NCI-H345 (cell line): ENCODE results near the gene TPD52L1.
A peak's percentile ranks its signal among the peaks of the same experiment; 100 is the strongest.
"Not testable (repeated sequence)": the region's sequence is repeated elsewhere in the genome, so short reads cannot be mapped to it uniquely, and the experiment has no call there.

Experiments used
- DNase-seq: peaks from one replicate; lab custom pipeline; 2025; lab: John Stamatoyannopoulos, UW

TPD52L1 gene

DNA sequence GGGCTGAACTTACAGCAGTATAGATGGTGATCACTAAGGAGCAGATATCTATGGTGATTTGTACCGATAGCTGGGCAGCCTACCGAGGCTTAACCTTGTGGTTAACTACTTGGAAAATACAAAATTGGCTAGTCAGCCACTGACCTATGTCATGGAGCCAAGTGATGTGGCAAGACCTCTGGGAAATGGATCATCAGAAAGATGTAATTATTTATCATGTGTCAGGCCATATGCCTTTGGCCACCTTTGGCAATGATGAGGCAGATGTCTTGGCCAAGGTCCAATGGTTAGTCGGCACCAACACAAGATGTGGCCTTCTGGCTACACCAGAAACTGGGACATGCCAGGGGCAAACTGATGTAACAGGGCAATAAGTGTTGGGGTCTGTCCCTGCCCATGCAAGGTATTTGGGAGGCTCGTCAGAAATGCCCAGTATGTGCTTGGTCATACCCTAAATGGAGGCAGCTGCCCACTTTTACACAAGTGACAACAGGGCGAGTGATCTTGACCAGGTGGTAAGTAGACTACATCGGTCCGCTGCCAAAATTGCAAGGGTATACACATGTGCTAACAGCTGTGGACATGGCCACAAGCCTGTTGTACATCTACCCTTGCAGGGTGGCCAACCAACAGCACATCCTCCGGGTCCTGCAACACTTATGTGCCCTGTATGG lies 118.0 kb downstream of the TPD52L1 start:
- no peak for DNase-seq

DNA sequence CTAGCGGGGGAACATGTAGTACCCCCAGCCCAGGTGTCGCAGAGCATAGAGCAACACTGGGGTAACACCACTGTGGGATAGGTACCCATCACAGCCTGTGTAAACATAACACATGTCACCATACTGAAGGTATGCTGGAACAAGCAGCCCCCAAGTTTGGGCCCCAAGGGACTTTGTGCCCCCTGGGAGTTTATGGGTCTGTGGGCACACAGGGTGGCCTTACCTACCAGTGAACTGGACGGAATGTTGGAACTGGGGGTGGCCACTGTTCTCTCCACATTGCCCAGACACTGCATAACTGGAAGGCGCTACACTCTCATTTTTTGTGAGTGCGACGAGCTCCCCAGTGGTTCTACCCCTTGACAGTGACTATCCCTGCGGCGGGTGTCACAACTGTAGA lies 119.7 kb downstream of the TPD52L1 start:
- no peak for DNase-seq

DNA sequence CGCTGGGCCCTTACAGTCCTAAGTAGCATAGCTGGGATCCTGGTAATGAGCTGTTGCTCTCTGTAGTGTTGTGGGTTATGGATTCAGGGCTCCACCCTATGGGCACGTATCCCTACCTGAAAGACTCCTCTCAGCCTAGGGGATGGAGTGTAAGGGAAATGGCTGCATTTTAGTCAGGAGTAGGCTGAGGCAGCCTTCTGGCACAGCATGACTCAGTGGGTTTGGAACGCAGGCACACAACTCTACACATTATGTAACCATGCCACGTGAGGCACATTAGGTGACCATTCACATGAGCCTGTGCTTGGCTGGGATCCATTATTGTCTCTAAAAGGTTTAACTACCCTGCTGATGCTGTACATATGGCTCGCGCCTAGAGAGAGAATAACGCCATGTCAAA lies 120.4 kb downstream of the TPD52L1 start:
- peak; percentile 62 for DNase-seq

DNA sequence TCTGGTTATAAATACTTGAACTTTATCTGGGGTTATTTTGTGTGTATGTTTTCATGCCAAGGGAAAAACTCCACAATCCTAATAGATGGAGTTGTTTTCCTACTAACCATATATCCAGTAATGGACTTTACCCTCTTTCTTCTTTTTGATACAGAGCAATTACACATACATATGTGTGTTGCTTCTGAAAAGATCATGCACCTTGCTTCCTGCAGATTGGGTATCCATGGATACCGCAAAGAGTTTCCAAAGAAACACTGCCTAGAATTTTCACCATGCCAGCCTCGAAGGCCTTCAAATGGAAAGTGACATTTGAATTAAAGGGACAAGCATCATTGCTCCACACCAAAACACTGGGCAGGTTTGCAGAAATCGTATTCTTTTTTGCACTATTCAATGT lies 121.4 kb downstream of the TPD52L1 start:
- no peak for DNase-seq

DNA sequence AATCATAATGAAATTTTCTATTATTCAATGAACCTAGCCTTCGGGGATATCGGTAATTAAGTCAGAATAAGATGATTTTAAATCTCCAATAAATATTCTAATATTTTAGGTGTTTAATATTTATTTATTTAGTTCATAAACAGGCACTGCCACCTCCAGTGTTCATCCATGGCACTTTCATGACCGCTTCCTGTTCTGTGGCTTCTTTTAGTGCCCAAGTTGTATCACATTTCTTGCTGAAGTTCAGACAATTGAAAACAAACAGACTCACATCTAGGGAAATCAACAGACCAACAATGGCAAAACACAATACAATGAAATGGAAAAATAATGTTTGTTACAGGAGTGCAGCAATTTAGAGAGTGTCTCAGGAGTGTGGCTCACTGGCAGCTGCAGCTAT lies 122.2 kb downstream of the TPD52L1 start:
- no peak for DNase-seq

DNA sequence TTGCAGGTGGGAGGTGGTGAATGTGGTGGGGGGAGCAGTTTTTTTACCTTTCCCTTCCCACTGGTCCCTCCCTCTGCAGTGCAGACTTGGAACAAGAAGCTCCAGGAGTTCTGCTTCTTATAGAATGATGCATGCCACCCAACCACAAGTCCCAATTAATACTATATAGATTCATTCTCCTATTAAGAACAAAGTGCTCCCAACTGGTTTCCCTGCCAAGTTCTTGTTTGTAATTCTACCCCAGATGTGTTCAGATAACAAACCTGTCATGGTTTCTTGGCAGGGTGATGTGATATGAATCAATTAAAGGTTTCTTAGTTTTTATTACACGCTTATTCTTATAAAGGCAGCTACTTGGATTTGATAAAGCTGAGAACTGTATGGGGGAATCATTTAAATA lies 124.3 kb downstream of the TPD52L1 start:
- no peak for DNase-seq

DNA sequence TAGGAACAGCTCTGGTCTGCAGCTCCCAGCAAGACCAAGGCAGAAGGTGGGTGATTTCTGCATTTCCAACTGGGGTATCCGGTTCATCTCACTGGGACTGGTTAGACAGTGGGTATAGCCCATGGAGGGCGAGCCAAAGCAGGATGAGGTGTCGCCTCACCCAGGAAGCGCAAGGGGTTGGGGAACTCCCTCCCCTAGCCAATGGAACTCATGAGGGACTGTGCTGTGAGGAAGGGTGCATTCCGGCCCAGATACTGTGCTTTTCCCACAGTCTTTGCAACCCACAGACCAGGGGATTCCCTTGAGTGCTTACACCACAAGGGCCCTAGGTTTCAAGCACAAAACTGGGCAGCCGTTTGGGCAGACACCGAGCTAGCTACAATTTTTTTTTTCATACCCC lies 126.4 kb downstream of the TPD52L1 start:
- no peak for DNase-seq

DNA sequence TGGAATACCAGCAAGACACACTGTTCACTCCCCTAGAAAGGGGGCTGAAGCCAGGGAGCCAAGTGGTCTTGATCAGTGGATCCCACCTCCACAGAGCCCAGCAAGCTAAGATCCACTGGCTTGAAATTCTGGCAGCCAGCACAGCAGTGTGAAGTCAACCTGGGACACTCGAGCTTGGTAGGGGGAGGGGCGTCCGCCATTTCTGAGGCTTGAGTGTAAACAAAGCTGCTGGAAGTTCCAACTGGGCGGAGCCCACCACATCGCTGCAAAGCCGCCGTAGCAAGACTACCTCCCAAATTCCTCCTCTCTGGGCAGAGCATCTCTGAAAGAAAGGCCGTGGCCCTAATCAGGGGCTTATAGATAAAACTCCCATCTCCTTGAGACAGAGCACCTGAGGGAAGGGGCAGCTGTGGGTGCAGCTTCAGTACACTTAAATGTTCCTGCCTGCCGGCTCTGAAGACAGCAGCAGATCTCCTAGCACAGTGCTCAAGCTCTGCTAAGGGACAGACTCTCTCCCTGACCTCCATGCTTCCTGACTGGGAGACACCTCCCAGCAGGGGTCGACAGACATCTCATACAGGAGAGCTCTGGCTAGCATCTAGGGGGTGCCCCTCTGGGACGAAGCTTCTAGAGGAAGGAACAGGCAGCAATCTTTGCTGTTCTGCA lies 126.9 kb downstream of the TPD52L1 start:
- DNase-seq: not testable (repeated sequence)

DNA sequence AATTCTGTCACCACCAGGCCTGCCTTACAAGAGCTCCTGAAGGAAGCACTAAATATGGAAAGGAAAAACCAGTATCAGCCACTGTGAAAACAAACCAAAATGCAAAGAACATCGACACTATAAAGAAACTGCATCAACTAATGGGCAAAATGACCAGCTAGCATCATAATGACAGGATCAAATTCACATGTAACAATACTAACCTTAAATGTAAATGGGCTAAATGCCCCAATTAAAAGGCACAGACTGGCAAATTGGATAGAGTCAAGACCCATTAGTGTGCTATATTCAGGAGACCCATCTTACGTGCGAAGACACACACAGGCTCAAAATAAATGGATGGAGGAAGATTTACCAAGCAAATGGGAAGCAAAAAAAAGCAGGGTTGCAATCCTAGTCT lies 128.9 kb downstream of the TPD52L1 start:
- not testable (repeated sequence) for DNase-seq

DNA sequence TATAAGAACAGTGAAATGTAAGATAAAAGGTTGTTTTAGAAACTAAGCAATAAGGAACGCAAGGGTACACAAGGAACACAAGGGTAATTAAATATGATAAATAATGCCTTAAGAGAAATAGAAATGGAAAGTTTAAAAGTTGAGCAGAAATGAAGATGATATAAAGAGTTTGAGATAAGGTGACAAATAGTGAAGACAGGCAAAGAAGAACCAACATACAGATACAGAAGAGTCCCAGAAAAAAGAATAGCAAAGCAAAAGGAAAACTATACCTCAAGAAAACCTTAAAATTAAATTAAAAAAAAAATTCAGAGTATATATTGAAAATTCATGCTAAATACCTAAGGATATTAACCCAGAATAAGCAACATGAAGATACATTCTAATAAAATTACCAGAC lies 131.8 kb downstream of the TPD52L1 start:
- DNase-seq: no peak

DNA sequence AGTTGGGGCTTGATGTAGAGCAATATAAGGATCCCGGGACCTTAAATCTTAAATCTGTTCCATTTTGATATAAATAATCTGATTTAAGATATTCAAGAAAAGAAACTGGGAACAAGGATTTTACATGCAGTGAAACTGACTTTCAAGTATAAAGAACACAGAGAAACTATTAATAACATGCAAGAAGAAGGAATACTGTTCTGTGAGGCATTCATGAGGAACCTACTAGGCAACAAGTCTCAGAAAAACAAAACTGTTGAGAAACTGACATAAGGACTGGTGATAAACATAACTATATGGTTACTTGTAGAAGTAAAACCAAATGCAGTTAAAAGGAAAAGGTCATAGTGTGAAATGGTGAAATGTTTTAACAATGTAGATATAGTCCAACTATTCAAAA lies 132.4 kb downstream of the TPD52L1 start:
- no peak for DNase-seq

DNA sequence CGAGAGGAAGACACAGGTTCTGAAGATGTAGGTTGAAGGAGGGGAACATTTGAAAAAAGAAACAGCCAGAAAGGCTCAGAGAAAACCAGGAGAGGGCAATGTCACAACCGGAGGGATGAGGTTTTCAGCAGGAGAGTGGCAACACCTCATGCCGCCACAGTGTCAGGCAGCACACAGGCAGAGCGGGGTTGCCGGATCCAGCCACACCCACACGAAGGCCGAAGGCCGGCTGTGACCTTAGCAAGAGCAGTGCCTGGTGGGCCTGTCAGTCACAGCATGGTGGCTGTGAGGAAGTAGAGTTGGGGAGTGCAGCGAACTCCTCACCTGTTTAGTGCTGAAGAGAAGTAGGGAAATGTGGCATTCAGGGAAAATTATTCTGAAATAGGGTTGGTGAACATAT lies 134.1 kb downstream of the TPD52L1 start:
- no peak for DNase-seq

DNA sequence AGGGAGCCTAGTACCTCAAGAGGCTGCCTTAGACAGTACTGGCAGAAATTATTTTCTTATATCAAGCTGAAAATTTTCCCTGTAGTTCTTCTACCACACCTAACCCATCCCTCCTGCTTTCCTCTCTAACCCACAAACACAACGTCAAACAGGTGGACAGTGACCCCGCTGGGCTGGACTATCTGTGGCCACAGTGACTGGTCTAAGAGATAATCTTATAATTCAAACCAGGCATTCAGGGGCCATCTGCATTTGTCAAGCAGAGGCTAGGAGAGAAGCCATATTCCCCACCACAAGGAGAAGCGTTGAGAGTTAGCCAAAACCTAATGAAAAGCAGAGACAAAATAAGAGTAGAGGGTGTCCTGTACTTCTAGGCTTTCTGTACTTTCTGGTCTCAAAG lies 140.0 kb downstream of the TPD52L1 start:
- DNase-seq: no peak

DNA sequence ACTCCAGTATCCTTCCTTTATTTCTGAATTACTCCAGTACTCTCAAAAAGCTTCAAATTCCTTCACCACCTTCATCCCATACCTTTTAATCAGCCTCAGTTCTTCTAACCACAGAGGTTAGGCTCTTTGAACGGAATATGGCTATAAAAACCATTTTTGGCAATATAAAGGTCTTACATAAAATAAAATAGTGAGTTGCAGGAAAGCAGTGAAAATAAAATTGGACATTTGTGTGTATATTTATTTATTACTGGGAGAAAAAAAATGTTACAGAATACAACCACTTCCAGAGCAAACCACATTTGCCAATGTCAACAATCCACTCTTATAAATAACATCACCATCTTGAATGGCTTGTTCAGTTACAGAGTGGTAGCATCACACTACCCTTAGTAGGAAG lies 140.5 kb downstream of the TPD52L1 start:
- no peak for DNase-seq

DNA sequence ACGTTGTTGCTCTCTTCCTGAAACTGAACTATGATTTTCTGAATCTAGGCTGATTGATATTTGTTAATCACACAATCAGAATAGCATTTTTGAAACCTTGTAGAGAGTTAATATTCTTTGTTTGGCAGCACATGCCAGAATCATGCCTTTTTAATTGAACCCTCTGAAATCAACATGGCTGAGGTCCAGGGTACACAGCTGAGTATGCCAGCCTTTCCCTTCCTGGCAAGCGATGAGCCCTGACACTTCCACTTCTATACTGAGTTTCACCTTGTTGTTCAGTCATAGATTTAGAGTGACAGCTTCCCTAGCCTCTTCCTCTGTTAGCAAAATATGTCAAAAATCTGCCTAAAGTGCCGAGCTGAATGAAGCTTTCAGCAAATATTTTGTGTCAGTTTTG lies 141.4 kb downstream of the TPD52L1 start:
- no peak for DNase-seq

DNA sequence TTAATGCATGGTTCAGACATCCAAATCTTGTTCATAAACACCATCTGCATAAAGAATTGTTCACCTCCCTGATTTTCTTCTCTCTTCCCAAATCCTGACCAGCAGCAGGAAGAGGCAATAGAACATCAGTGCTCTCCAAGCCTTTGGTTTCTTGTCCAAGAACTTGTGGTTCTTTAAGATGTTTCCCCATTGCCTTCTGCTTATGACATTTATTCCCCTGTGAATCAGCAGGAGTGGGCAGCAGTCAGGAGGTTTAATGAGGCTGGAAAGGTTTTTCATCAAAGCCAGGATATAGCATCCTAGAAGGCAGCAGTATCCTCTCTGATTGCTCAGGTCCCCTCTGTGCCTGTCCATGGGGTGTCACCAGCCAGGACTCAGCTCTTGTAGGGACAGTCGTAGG lies 142.9 kb downstream of the TPD52L1 start:
- no peak for DNase-seq

DNA sequence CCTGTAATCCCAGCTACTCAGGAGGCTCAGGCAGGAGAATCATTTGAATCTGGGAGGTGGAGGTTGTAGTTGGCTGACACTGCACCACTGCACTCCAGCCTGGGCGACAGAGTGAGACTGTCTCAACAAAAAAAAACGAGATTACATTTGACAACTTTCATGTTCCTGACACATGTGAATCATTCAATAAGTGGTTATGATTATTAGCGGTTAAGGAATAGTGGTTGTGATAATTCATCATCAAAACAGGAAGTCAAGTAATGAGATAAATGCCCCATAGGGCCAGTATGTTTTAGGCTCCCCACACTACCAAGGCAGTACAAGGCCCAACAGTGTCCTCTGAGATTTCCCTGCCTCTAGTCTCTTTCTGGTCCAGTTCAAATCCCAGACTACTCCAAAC lies 145.7 kb downstream of the TPD52L1 start:
- DNase-seq: no peak

DNA sequence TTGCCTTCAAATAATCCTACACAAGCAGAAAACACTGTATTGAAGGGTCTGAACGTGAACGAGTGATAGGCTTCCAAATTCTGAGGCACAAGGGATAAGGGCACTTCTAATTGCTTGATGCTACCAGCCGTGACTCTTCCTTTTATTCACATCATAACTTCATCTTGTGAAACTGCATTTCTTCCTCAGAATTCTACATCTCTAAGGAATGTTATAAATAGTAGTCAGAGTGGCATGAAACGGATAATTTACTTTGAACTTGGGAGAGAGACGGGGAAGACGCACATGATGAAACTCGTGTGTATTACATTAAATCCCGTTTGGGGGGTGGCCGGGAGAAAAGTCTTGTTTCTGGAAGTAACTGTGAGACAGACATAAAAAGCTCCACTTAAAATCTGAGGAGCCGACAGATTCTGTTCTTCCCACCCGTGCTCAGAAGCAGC lies 147.4 kb downstream of the TPD52L1 start:
- no peak for DNase-seq

DNA sequence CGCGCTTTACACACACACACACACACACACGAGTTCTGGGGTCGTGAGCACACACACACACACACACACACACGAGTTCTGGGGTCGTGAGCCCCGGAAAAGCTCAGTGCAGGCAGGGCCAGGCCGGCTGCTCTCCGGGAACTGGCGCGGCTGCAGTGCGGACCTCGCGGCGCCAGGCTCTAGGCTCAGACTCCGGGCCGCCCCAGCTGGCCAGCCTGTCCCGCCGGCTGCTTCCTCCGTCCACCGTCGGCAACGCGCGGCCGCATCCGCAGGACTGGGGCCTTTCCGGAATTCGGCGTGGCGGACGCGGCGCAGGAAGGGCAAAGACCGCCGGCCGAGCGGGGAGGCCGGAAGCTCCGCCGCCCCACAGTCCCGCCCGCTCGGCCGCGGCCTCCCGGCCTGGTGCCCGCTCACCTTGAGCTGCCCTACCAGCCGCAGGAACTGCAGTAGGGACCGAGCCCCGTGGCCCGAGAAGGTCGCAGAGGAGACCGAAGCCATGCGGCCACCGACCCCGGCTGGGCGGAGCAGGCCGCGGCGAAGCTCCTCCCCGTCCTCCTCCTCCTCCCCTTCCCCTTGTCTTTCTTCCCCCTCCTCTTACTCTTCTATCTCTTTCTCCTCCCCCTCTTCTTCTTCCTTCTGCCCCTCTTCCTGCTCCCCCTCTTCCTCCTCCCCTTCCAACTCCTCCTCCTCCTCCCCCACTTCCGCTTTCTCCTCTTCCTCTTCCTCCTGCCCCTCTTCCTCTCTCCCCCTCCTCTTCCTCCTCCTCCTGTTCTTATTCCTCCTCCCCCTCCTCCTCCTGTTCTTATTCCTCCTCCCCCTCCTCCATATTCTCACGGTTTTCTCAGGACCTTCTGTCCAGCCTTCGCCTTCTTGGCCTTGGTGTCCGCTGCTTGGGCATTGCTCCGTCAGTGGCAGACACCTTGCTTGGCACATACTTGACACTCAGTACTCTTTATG lies 148.1 kb downstream of the TPD52L1 start, which contains the start of gene HDDC2:
TSS of gene HDDC2 (minus strand) at position 533 of the 957 bp plus-strand sequence. CDS start at position 498, 35 bp downstream.
- peak; percentile 39 for DNase-seq

DNA sequence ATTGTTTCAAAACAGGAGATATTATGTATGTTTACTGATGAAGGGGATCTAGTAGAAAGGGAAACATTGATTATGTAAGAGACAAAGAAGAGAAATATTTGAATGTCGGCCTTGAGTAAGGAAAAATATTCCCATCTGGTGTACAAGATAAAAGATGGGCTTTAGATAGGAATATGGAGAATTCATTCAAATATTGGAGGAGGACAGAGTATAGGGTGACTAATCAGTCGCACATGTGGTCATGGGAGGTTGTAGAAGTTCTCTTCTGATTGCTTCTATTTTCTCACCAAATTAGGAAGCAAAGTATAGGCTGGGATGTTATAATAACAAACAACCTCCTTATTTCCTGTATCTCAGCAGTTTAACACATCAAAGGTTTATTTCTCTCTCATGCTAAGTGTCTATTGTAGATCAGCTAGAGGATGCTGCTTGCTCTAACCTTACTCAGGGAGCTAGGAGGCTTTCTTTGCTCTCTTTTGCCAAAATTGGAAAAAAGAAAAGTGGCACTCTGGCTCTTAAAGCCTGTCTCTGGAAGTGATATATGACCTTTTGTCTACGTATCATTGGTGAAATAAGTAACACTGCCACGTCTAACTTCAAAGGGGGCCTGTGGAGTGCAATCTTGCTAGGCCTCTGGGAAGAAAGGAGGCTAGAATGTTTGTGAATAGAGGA lies 149.4 kb downstream of the TPD52L1 start:
- no peak for DNase-seq

DNA sequence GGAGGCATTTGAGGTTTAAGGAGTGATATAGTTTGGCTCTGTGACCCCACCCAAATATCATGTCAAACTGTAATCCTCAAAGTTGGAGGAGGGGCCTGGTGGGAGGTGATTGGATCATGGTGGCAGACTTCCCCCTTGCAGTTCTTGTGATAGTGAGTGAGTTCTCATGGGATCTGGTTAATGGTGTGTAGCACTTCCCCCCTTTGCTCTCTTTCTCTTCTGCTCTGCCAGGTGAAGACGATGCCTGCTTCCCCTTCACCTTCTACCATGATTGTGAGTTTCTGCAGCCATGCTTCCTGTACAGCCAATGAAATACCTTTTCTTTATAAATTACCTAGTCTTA lies 149.9 kb downstream of the TPD52L1 start:
- no peak for DNase-seq

DNA sequence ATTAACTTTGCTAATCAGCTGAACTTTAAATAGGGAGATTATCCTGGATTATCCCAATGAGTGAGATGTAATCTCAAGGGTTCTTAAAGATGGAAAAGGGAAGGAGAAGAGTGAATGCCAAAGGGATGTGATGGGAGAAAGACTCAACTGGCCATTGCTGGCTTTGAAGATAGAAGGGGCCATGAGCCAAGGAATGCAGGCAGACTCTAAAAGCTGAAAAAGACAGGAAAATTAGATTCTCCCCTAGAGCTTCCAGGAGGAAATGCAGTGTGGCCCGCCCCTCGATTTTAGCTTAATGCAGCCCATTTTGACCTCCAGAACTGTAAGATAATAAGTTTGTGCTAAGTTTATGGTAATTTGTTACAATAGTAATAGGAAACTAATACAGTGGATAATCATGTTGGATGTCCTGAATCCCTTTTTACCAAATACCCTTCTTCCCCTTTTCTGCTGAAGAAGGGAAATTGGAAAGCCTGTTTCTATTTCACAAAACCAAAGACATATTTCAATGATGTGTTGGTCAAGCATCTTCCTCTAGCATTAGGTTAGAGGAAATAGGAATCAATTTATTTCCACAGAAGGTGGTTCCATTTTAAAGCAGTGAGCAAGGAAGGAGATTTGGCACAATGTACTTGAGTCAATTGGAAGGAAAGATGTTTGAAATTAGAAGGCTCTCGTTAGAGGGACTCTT lies 151.5 kb downstream of the TPD52L1 start:
- DNase-seq: no peak
